GM10847 (cell line): ENCODE measurements around the gene SRMS.

Source experiments
- POLR2A ChIP-seq: IDR thresholded peaks from 2 replicates; pipeline ENCODE4 v1.6.1; 2011; ENCODE audit not compliant: insufficient read length; ENCODE audit errors: extremely low read depth

Gene SRMS

GRCh38 chr20:63562461-63563224 is 15.1 kb upstream of the SRMS start:
- no peak for TF ChIP-seq POLR2A

DNA sequence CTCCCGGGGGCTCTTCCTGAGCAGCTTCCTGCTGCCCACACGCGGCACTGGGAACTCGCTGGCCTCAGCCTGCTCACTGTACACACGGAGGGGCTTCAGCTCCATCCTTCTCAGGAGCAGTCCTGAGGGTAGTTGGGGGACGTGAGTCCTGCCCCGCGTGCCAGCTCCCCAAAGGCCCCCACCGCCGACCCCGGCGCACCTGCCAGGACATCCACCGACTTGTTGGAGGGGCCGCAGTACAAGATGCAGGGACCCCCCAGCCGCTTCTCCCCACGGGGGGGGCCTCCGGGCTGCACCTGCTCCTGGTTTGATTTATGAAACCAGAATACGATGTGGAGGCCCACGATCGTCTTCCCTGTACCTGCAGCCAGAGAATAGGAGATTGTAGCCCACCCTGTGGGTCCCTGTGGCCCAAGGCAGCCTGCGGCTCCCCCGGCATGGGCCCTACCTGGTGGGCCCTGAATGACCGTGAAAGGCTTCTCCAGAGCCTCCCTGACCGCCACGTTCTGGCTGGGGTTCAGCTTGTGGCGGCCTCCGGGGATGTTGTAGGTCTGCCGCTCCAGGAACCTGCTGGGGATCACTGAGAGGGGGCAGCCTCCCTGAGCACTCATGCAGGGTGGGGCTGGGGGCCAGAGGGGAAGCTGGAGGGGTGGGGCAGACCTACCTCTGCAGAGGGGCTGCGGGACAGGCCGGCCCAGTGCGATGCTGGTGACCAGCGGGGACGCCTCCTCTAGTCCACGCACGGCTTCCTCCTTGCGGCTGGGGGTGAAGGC is 14.3 kb upstream of the SRMS start:
- no peak for TF ChIP-seq POLR2A

GRCh38 chr20:63560856-63561609 is 13.5 kb upstream of the SRMS start:
- TF ChIP-seq POLR2A = no peak

DNA sequence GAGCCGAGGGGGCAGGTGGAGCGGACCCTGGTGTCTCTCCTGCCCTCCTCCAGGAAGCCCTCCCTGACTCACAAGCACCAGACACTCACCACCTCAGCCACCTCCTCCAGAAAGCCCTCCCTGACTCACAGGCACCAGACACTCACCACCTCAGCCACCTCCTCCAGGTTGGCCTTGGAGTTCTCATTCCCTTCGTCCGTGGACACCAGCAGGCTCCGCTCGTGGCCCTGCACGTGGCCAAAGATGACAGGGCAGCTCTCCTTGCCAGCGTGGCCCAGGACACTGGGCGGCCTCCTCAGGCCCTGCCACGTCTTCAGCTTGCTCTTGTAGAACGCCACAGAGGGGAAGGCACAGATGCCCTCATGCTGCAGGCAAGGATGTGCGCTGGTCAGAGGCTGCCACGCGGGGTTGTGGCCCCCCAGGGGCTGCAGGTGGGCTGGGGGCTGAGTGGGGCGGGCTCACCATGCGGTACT is 12.8 kb upstream of the SRMS start:
- TF ChIP-seq POLR2A = no peak

- TF ChIP-seq POLR2A = no peak
Observed at GRCh38 chr20:63558804-63559484, 11.4 kb upstream of the SRMS start.

DNA sequence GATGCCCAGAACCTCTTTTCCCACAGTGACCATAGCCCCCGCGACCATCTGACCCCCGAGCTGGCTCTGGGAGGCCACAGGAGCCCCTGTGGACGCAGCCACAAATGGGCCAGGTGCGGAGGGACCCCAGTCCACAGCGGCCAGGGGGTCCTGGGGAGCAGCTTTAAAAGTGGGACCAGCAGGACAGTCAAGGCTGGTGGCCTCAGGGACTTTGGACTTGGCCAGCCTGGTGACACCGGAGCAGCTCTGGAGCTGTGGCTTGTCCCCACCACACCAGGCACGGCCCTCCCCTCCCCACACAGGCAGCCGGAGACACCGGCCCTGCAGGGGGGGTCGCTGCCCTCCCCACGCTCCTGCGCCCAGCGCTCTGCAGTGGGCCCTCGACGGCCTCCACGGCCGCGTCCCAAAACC is 9.9 kb upstream of the SRMS start:
- no peak for TF ChIP-seq POLR2A

- no peak for TF ChIP-seq POLR2A
Observed at GRCh38 chr20:63556873-63557478, 9.4 kb upstream of the SRMS start.

DNA sequence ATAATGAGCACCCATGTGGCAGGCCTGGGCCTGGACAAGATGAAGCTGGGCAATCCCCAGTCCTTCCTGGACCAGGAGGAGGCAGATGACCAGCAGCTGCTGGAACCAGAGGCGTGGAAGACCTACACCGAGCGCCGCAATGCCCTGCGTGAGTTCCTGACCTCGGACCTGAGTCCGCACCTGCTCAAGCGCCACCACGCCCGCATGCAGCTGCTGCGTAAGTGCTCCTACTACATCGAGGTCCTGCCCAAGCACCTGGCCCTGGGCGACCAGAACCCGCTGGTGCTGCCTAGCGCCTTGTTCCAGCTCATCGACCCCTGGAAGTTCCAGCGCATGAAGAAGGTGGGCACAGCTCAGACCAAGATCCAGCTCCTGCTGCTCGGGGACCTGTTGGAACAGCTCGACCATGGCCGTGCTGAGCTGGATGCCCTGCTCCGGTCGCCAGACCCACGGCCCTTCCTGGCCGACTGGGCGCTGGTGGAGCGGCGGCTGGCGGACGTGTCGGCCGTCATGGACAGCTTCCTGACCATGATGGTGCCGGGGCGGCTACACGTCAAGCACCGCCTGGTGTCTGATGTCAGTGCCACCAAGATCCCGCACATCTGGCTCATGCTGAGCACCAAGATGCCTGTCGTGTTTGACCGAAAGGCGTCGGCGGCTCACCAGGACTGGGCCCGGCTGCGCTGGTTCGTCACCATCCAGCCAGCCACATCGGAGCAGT is 8.3 kb upstream of the SRMS start:
- no peak for TF ChIP-seq POLR2A

GRCh38 chr20:63554361-63555278 is 7.1 kb upstream of the SRMS start:
- no peak for TF ChIP-seq POLR2A

DNA sequence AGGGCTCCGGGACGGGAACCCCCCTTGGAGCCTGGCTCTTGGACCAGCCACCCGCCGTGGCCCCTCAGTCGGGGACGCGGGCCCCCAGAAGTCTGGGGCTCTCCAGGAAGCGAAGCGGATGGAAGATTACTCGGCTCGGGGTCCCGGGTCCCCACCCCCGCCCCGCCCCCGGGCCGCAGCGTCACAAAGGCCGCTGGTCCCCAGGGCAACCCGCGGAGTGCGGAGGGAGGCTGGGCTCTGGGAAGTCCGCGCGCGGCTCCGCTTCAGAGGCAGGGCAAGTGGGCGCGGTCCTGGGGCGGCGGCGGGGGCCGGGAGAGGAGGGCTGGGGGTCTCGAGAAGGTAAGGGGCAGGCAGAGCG is 6.4 kb upstream of the SRMS start, which contains the start of gene FNDC11:
FNDC11 (plus strand) TSS at position 227 of the 358 bp plus-strand sequence. CDS start 1,505 bp downstream, outside the sequence.
- TF ChIP-seq POLR2A = no peak

GRCh38 chr20:63553251-63553932 is 5.8 kb upstream of the SRMS start:
- no peak for TF ChIP-seq POLR2A

GRCh38 chr20:63552481-63553249 is 5.1 kb upstream of the SRMS start:
- TF ChIP-seq POLR2A = no peak

GRCh38 chr20:63551068-63551467 is 3.5 kb upstream of the SRMS start:
- TF ChIP-seq POLR2A = no peak
